Measurements from ENCODE around the gene FSCN2.

DNA sequence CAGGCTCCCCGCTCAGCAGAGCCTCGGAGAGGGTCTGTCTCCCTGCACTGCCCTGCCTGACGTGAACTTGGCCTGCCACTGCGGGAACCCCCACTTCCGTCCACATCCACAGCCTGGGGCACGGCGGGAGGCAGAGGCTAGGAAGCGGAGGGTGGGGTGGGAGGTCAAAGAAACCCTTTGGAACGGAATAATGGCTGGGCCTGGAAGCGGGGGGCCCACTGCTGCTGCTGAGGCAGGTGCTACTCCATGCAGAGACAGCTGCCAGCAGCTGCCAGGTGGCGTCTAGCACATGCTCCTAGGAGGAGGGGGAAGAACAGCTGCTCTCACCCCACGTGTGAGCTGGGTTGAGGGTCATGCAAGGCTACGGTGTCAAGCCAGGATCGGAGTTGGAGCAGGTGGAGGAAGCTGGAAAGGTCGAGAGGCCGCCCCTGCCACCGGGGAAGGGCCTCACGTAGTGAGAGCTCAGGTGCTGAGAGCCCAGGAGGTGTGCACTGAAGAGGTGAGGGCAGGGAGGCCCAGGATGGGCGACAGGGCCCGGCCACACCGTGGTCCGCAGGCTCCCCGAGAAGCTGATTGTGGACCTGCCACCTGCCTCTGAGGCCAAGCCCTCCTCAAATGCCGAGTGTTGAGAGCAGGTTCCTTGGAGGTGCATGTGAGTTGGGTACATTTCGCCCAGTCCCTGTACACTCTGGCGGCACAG, 9.8 kb downstream of the FSCN2 start:
- TF ChIP-seq, protein P1, sequence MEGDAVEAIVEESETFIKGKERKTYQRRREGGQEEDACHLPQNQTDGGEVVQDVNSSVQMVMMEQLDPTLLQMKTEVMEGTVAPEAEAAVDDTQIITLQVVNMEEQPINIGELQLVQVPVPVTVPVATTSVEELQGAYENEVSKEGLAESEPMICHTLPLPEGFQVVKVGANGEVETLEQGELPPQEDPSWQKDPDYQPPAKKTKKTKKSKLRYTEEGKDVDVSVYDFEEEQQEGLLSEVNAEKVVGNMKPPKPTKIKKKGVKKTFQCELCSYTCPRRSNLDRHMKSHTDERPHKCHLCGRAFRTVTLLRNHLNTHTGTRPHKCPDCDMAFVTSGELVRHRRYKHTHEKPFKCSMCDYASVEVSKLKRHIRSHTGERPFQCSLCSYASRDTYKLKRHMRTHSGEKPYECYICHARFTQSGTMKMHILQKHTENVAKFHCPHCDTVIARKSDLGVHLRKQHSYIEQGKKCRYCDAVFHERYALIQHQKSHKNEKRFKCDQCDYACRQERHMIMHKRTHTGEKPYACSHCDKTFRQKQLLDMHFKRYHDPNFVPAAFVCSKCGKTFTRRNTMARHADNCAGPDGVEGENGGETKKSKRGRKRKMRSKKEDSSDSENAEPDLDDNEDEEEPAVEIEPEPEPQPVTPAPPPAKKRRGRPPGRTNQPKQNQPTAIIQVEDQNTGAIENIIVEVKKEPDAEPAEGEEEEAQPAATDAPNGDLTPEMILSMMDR (conservative IDR thresholded peaks at IDR 0.05; ENCODE audit: low read length): no peak; the same call in none of the 2 replicates
- no peak for TF ChIP-seq EZH2phosphoT487 (IDR thresholded peaks at IDR 0.05; ENCODE audit: borderline replicate concordance)

Measured in Loucy (cell line).